SK-N-SH (cell line): ENCODE measurements around the gene ARHGAP45. TPM values are rescaled to one million over a fixed set of nuclear protein-coding genes. Genes with fewer than 3 reads are reported as not detected.

Source experiments
- CTCF ChIA-PET: fragments of 300-600, 350-600 bp; formaldehyde crosslinking; extraction: SDS; loops from one replicate; lab custom pipeline; 2021; lab: Yijun Ruan, JAX
- POLR2A ChIA-PET: fragments of 350-600 bp; sonication (Branson Sonifier 250); formaldehyde crosslinking; extraction: SDS; loops from one replicate; lab custom pipeline; 2020; ENCODE audit warnings: antibody characterized with exemption, inconsistent platforms; lab: Yijun Ruan, JAX
- DNase-seq: peaks from one replicate; pipeline ENCODE4 v3.0.0; 2012
- H2AFZ ChIP-seq: fragments of 200-600 bp; sonication (generic); 2 replicates; pipeline ENCODE4 v1.8.1; 2016; ENCODE audit warnings: antibody characterized with exemption, mild to moderate bottlenecking, low read depth
- H3F3A ChIP-seq: fragments of 200-600 bp; sonication (generic); replicated peaks from 2 replicates; pipeline ENCODE3; 2016; ENCODE audit warnings: antibody characterized with exemption, mild to moderate bottlenecking; ENCODE audit not compliant: insufficient read depth
- H3K27ac ChIP-seq, 2 experiments: fragments of 200-500 bp in 1 of 2; fragments of 200-600 bp in 1 of 2; sonication (Bioruptor generic) in 1 of 2; sonication (generic), shearing (Covaris generic) in 1 of 2; 2 replicates each; pipeline versions ENCODE4 v1.5.1 to v1.6.1; 2014 to 2016; ENCODE audit warnings: low read depth in 2 of 2, inconsistent platforms in 1 of 2, low read length in 1 of 2, mild to moderate bottlenecking in 1 of 2, mixed read lengths in 1 of 2
- H3K27me3 ChIP-seq: fragments of 200-600 bp; sonication (generic), shearing (Covaris generic); 2 replicates; pipeline ENCODE4 v1.6.1; 2016; ENCODE audit warnings: mixed run types; ENCODE audit not compliant: insufficient read depth
- H3K36me3 ChIP-seq, 2 experiments: fragments of 200-500 bp in 1 of 2; fragments of 200-600 bp in 1 of 2; sonication (Bioruptor generic) in 1 of 2; sonication (generic) in 1 of 2; replicated peaks in 1 of 2; 2 replicates each; pipeline versions ENCODE3 to v1.5.1; 2014 to 2016; ENCODE audit warnings: low read length in 1 of 2, mild to moderate bottlenecking in 1 of 2; ENCODE audit not compliant: insufficient read depth in 2 of 2, control insufficient read depth in 1 of 2
- H3K4me1 ChIP-seq, 2 experiments: fragments of 200-500 bp in 1 of 2; fragments of 200-600 bp in 1 of 2; sonication (Bioruptor generic) in 1 of 2; sonication (generic), shearing (Covaris generic) in 1 of 2; 2 replicates each; pipeline versions ENCODE4 v1.5.1 to v1.6.1; 2014 to 2016; ENCODE audit warnings: low read depth in 1 of 2, low read length in 1 of 2, mixed run types in 1 of 2; ENCODE audit not compliant: insufficient read depth in 2 of 2, control insufficient read depth in 1 of 2
- H3K4me2 ChIP-seq: fragments of 200-600 bp; sonication (generic), shearing (Covaris generic); 2 replicates; pipeline ENCODE4 v1.6.1; 2017; ENCODE audit warnings: mixed run types
- H3K4me3 ChIP-seq, 2 experiments: fragments of 200-500 bp in 1 of 2; fragments of 200-600 bp in 1 of 2; sonication (Bioruptor generic) in 1 of 2; sonication (generic), shearing (Covaris generic) in 1 of 2; 2 replicates each; pipeline versions ENCODE4 v1.5.1 to v1.8.1; 2014 to 2016; ENCODE audit warnings: low read depth in 2 of 2, inconsistent platforms in 1 of 2, low read length in 1 of 2, mild to moderate bottlenecking in 1 of 2, mixed read lengths in 1 of 2, moderate library complexity in 1 of 2
- H3K79me2 ChIP-seq: fragments of 200-600 bp; sonication (generic); 2 replicates; pipeline ENCODE4 v1.8.1; 2017; ENCODE audit warnings: mild to moderate bottlenecking; ENCODE audit not compliant: insufficient read depth
- H3K9ac ChIP-seq: fragments of 200-600 bp; sonication (generic); 2 replicates; pipeline ENCODE4 v1.6.1; 2017; ENCODE audit warnings: mixed run types
- H3K9me2 ChIP-seq: fragments of 200-600 bp; sonication (generic); 2 replicates; pipeline ENCODE4 v1.6.1; 2017; ENCODE audit warnings: mixed run types
- H3K9me3 ChIP-seq: fragments of 200-600 bp; sonication (generic); 2 replicates; pipeline ENCODE4 v1.6.1; 2017; ENCODE audit warnings: mixed run types, mild to moderate bottlenecking, moderate library complexity
- H4K20me1 ChIP-seq: fragments of 200-600 bp; sonication (generic); 2 replicates; pipeline ENCODE4 v1.6.1; 2017; ENCODE audit warnings: mild to moderate bottlenecking, mixed run types; ENCODE audit not compliant: insufficient read depth
- CHD2 ChIP-seq: fragments of 150-350 bp; IDR thresholded peaks from 2 replicates; pipeline ENCODE4 v1.6.1; 2018; ENCODE audit warnings: low read length; ENCODE audit not compliant: partially characterized antibody
- ELF1 ChIP-seq: IDR thresholded peaks from 2 replicates; pipeline ENCODE4 v1.4.0; 2012
- EZH2phosphoT487 ChIP-seq: fragments of 200-600 bp; sonication (generic); IDR thresholded peaks from 2 replicates; pipeline ENCODE4 v1.6.1; 2017; ENCODE audit warnings: low read depth, mixed run types, mild to moderate bottlenecking, antibody characterized with exemption, moderate library complexity, borderline replicate concordance
- FOXM1 ChIP-seq: IDR thresholded peaks from 2 replicates; pipeline ENCODE4 v1.4.0; 2012; ENCODE audit warnings: low read depth, mild to moderate bottlenecking
- GABPA ChIP-seq: IDR thresholded peaks from 2 replicates; pipeline ENCODE4 v1.4.0; 2012; ENCODE audit warnings: low read depth, mild to moderate bottlenecking
- MAX ChIP-seq: IDR thresholded peaks from 2 replicates; pipeline ENCODE4 v1.4.0; 2012; ENCODE audit warnings: low read depth
- NRF1 ChIP-seq: IDR thresholded peaks from 2 replicates; pipeline ENCODE4 v1.6.1; 2012; ENCODE audit warnings: low read depth, mild to moderate bottlenecking, low read length
- REST ChIP-seq: IDR thresholded peaks from 2 replicates; pipeline ENCODE4 v1.6.1; 2012; ENCODE audit warnings: mild to moderate bottlenecking, low read depth, low read length, moderate library complexity
- SMC3 ChIP-seq: IDR thresholded peaks from 2 replicates; pipeline ENCODE4 v1.6.1; 2012; ENCODE audit warnings: low read depth, low read length, improper control_type of control experiment
- TAF1 ChIP-seq: IDR thresholded peaks from 2 replicates; pipeline ENCODE4 v1.6.1; 2012; ENCODE audit warnings: low read depth, mild to moderate bottlenecking, low read length, moderate library complexity, borderline replicate concordance
- TEAD4 ChIP-seq: IDR thresholded peaks from 2 replicates; pipeline ENCODE4 v1.4.0; 2012; ENCODE audit warnings: mild to moderate bottlenecking, borderline replicate concordance; ENCODE audit not compliant: insufficient read depth
- ZBTB33 ChIP-seq: IDR thresholded peaks from 2 replicates; pipeline ENCODE4 v1.4.0; 2012; ENCODE audit warnings: low read depth, borderline replicate concordance
- WGBS: methylation state at CpG from one replicate; pipeline ENCODE4 v1.1.6; 2017; ENCODE audit warnings: low lambda C conversion rate; 5-methylcytosine and 5-hydroxymethylcytosine counted together
- polyA plus RNA-seq, 3 experiments: library from polyadenylated mRNA; depleted of rRNA; stranded (reverse); fragments of >200 nt; gene quantifications; 2 replicates each; pipeline ENCODE4 v1.2.3, GENCODE V29; 2012

ARHGAP45 gene
- polyA plus RNA-seq, 1 of the 3 experiments (the other 2 are of a cell fraction), result 4.2 TPM

- Histone ChIP-seq H3F3A (peaks cover 14% of the 10 kb centered on the region), H3K27ac (no peak overlapping the region; a peak in 1 of 4 replicates), H3K4me3 (no peak overlapping the region), H3K4me1 (peaks cover 5 to 20% of the 10 kb centered on the region in 2 experiments; a peak in 2 of 4 replicates), H3K4me2 (no peak overlapping the region), H3K9ac (no peak overlapping the region), H4K20me1 (peaks cover 19% of the 10 kb centered on the region; the same call in 1 of the 2 replicates), H3K36me3 (peaks cover 0 to 38% of the 10 kb centered on the region in 2 experiments)
- CTCF ChIA-PET, result interaction anchor here (1.2 kb wide), 1 partner anchor 85 kb away, joined by 5 read pairs; no protein-coding TSS in a partner anchor
- no peak for DNase-seq
- POLR2A ChIA-PET, result no interaction called here
- TF ChIP-seq ZBTB33 (no peak), SMC3 (no peak), REST (no peak), FOXM1 (no peak), TEAD4 (no peak), TAF1 (no peak), MAX (no peak), GABPA (no peak), NRF1 (no peak), ELF1 (no peak), EZH2phosphoT487 (no peak), CHD2 (no peak)
- TF ChIP-seq, all 33 proteins: peak for 0
- no peaks in the 10 kb centered on the region for H3K27me3 ChIP-seq
- WGBS, result 96% methylated on average over 17 of the region's 54 CpGs
- no peak overlapping the region for H2AFZ ChIP-seq
- H3K9me3 ChIP-seq, result no peaks in the 10 kb centered on the region
- H3K9me2 ChIP-seq, result no peaks in the 10 kb centered on the region
- H3K79me2 ChIP-seq, result peaks cover 14% of the 10 kb centered on the region; the same call in 1 of the 2 replicates
These were observed 43.0 kb downstream of the ARHGAP45 start for GRCh38 chr19:1109697-1110671.
